Hepatocyte (in vitro differentiated cells): ENCODE measurements around the gene GALNT18.

Experiments
- EZH2 ChIP-seq: fragments of 200-600 bp; sonication (generic); IDR thresholded peaks from 2 replicates; pipeline ENCODE4 v1.6.1; 2016; ENCODE audit warnings: antibody characterized with exemption, mild to moderate bottlenecking, borderline replicate concordance
- EZH2phosphoT487 ChIP-seq: fragments of 200-600 bp; sonication (generic); IDR thresholded peaks from one replicate; pipeline ENCODE4 v1.6.1; 2018; ENCODE audit warnings: antibody characterized with exemption, mild to moderate bottlenecking, low read depth, moderate library complexity; ENCODE audit not compliant: unreplicated experiment, severe bottlenecking
- TF ChIP-seq, protein P1 (sequence below): fragments of 200-600 bp; sonication (generic); IDR thresholded peaks from 2 replicates; pipeline ENCODE4 v1.5.1; 2016; ENCODE audit warnings: antibody characterized with exemption, mild to moderate bottlenecking; ENCODE audit not compliant: poor library complexity

DNA sequence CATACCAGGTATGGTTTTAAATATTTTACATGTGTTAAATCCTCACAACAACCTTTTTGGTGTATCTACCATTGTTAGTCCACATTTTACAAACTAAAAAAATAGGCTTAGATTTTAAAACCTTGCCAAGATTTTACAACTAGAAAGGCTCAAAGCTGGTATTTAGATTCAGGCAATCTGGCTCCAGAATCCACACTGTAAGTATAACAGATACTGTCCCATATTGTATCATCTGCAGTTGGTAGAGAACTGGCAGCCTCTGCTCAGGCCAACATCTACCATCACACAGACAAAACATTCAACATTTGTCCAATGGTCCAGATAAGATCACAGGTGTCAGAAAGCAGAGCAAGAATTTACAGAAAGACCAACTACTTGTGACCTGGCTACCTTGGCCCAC is 299.7 kb downstream of the GALNT18 start:
- TF ChIP-seq EZH2: no peak
- TF ChIP-seq, protein P1, sequence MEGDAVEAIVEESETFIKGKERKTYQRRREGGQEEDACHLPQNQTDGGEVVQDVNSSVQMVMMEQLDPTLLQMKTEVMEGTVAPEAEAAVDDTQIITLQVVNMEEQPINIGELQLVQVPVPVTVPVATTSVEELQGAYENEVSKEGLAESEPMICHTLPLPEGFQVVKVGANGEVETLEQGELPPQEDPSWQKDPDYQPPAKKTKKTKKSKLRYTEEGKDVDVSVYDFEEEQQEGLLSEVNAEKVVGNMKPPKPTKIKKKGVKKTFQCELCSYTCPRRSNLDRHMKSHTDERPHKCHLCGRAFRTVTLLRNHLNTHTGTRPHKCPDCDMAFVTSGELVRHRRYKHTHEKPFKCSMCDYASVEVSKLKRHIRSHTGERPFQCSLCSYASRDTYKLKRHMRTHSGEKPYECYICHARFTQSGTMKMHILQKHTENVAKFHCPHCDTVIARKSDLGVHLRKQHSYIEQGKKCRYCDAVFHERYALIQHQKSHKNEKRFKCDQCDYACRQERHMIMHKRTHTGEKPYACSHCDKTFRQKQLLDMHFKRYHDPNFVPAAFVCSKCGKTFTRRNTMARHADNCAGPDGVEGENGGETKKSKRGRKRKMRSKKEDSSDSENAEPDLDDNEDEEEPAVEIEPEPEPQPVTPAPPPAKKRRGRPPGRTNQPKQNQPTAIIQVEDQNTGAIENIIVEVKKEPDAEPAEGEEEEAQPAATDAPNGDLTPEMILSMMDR: no peak
- TF ChIP-seq EZH2phosphoT487: no peak
